GM19023 (cell line): ENCODE results near the gene FKBP8.
"Not testable (repeated sequence)": the region's sequence is repeated elsewhere in the genome, so short reads cannot be mapped to it uniquely, and the experiment has no call there.

Source experiments
- ATAC-seq: cut with Tn5 transposase; IDR thresholded peaks from one replicate; pipeline ENCODE4 v1.9.1; 2021; ENCODE audit warnings: mild to moderate bottlenecking, moderate library complexity; ENCODE audit not compliant: unreplicated experiment

FKBP8 gene

GRCh38 chr19:18559685-18560084 is 16.3 kb upstream of the FKBP8 start:
- ATAC-seq = no peak

- no peak for ATAC-seq
Observed at GRCh38 chr19:18558604-18559003, 15.2 kb upstream of the FKBP8 start.

DNA sequence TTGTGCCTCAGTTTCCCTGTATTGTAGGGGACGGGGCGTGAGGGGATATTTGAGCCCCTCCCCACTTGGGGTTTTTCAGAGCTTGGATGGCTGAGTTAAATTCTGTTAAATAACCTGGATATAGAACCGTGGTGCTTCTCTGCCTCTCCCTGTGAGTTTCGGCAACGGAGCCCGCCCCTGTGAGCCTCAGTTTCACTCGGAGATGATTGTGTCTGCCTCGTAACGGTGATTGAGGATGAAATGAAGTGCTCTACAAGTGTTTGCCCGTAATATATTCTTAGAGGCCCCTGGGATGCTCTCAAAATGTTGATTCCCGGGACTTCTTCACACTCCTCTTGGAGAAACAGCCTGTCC is 14.8 kb upstream of the FKBP8 start:
- no peak for ATAC-seq

DNA sequence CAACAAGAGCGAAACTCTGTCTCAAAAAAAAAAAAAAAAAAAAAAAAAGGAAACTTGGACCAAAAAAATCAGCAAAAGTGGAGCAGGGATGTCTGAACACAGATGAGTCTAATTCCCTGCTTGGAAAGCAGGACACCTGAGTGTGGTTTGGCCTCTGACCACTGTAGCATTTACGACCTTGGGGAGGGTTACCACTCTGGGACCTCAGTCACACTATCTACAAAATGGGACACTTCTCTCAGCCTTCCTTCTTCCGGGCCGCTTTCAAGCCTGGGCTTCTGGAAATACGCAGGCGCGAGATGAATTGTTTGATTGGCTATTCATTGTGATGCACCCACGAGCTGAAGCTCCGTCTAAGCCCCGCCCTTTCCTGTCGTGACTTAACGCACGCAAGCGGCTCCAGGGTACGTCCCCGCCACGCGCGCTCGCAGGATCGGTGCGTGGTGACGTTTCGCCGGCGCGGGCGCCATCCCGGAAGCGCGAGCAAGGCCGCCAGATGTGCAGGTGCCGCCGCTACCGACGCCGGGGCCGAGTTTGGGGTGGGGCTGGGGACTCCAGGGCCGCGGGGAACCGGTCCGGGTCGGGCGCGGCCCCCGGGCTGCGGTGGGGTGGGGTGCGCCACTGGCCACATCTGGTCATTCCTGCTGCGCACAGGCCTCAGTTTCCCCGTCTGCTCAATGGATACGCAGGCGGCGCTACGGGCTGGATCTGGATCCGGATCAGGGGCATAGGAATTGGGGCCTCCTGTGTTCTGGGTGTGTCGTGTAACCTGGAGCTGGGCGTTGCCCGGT is 14.2 kb upstream of the FKBP8 start, which contains the start of gene KXD1:
KXD1 (plus strand) TSS at position 460 of the 791 bp plus-strand sequence. CDS start 4,187 bp downstream, outside the sequence.
- ATAC-seq = peak; percentile 94

GRCh38 chr19:18551631-18552030 is 8.3 kb upstream of the FKBP8 start:
- no peak for ATAC-seq

DNA sequence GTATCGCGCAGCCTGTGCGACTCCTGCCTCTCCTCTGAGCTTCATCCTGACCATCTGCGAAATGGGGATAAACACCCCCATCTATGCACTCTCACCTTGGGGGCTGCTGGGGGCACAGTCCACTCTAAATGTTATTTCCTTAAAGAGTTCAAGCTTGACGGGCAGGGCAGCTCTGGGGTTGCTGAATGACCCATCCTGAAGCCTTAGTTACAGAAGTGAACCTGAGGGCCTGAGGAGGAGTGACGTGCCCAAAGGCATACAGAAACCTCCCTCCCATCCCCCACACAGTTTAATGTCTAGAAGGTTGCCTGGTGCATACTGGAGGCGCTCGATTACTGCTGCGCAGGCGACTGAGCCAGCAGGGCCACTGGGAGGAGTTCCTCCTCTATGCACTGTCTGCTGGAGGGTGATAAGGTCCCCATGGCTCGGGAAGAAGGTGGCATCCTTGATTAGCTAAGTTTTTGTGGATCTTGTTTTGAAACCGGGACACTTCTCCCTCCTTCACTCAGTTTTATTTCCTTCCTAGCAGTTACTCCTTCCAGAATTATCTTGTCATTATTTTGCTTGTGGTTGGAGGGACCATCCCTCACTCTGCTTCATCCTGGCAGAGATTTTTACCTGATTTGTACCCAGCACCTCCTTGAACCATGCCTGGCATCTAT is 572 bp upstream of the FKBP8 start:
- ATAC-seq = peak; percentile 47

DNA sequence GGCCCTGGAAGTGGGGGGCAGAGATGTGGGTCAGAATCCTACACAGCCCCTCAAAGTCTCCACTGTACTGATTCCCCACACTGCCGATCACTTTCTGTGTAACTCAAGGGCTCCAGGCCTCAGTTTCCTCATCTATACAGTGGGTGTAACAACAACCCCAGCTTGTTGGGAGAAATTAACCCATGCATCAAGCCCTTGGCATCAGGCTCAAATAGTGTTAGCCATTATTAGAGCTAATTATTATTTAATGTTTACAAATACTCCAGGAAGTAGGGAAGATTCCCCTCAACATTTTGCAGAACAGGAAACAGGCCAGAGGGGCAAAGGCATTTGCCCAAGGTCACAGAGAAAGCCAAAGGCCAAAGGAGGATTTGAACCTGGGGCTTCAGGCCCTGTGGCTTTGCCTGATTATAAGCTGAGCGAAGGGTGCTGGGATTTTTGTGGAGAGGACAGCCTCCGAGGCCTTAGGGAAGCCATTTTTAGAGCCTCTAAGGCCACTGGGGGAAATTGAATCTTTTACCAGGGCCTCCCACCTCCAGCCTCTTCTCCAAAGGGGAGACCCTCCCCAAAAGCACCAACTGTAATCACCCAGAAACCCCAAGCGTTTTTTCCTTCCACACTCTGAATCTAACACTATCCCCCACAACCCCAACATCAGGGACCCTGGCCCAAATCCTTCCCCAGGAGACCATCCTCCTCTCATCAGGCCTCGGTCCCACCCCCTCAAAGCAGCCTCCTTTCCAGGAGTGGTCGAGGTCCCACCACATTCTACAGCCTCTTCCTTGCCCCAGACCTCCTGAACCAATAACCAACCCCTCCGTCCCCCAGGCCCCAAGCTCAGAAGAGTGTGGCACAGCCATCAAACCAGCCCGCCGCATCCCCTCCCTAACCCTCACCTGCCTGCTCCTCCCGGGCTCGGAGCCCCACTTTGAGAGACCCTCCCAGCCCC is 1.1 kb downstream of the FKBP8 start:
- ATAC-seq = no peak

GRCh38 chr19:18541258-18541991 is 1.9 kb downstream of the FKBP8 start:
- no peak for ATAC-seq

GRCh38 chr19:18540200-18540599 is 3.2 kb downstream of the FKBP8 start:
- ATAC-seq = not testable (repeated sequence)

GRCh38 chr19:18539372-18539771 is 4.0 kb downstream of the FKBP8 start:
- ATAC-seq = no peak

DNA sequence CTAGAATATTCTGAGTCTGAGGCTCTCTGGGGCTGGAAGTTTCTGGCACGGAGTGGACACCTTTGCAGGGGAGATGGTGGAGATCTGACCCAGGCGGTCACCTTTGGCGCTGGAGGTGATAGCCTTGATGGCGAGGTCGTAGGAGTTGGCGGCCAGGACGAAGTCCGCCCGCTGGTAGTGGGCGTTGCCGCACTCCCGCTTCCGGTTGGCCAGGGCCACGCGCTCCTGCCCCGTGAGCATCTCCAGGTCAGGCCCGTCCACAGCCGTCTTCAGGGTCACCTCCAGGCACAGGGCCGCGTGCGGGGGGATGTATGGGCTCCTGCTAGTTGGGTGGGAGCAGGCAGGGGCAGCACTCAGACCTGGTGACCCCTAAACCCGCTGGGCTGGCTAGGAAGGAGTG is 5.3 kb downstream of the FKBP8 start:
- ATAC-seq = no peak

GRCh38 chr19:18537431-18537830 is 5.9 kb downstream of the FKBP8 start:
- no peak for ATAC-seq

DNA sequence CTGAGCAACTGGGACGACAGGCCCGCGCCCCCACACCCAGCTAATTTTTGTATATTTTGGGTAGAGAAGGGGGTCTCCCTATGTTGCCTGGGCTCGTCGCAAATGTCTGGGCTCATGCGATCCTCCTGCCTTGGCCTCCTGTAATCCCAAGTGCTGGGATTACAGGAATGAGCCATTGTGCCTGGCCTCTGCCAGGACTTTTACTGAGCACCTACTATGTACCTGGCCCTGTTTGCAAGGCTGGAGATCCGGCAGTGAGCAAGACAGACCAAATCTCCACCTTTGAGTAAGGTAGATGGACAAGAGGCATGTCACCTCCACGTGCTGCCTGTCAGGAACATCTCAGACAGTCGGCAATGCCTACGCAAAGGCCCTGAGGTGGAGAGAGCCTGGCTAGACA is 6.9 kb downstream of the FKBP8 start:
- ATAC-seq = no peak

DNA sequence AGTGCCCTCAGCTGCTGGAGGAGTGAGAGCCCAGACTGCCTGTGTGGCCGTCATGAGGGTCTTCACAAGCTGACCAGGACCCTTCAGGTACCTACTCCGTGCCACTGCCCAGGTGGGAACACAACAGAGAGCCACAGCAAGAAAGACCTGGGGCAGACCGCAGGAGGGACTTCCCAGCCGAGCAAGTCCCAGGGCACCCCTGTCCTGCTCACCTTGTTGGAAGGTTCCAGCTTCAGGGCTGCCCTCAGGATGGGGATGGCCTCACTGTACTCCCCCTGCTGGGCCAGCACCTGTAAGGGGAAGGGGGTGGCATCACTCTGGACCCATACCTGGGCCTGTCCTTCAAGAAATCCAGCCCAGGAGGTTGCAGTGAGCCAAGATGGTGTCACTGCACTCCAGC is 10.3 kb downstream of the FKBP8 start:
- ATAC-seq = no peak

DNA sequence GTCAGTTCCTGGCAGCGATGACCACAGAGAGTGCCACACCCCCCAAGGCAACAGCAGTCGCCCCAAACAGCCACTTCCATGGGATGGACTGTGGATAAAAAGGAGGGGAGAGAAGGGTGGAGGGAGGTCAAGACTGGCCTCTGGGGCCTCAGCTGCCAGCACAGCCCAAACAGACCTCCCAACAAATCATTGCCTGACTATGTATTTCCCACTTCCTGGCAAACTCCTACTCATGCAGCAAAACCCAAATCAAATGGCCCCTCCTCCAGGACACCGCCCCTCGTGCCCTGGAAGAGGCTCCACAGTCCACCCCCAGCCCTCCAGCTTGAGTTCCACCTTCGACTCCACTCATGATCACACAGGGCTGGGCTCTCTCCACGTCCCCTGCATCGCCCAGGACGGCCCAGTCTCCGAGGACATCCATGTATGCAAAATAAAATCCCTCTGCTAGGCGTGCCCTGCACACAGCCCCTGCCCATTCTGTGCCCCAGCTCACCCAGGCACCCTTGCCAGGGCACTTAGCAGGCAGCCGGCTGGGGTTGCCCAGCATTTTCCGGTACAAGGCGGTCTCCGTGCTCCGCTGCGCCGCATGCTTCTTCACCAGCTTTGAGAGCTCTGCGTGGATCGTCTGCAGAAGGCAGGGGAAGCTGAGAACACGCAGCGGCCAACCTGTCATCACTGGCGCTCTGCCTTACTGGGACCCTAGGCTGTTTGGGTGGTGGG is 11.0 kb downstream of the FKBP8 start:
- no peak for ATAC-seq

- no peak for ATAC-seq
Observed at GRCh38 chr19:18531485-18531884, 11.9 kb downstream of the FKBP8 start.

- no peak for ATAC-seq
Observed at GRCh38 chr19:18529782-18530181, 13.6 kb downstream of the FKBP8 start.

- no peak for ATAC-seq
Observed at GRCh38 chr19:18526316-18526715, 17.1 kb downstream of the FKBP8 start.

DNA sequence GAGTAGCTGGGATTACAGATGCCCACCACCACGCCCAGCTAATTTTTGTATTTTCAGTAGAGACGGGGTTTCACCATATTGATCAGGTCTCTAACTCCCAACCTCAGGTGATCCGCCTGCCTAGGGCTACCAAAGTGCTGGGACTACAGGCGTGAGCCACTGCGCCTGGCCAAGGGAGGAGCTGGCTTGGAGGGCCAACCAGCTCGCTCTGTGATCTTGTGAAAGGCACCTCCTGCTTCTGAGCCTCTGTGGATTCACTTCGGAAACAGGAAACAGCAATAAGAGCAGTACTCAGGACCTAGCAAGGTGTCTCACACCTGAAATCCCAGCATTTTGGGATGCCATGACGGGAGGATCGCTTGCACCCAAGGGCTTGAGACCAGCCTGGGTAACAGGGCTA is 19.5 kb downstream of the FKBP8 start:
- ATAC-seq = no peak

DNA sequence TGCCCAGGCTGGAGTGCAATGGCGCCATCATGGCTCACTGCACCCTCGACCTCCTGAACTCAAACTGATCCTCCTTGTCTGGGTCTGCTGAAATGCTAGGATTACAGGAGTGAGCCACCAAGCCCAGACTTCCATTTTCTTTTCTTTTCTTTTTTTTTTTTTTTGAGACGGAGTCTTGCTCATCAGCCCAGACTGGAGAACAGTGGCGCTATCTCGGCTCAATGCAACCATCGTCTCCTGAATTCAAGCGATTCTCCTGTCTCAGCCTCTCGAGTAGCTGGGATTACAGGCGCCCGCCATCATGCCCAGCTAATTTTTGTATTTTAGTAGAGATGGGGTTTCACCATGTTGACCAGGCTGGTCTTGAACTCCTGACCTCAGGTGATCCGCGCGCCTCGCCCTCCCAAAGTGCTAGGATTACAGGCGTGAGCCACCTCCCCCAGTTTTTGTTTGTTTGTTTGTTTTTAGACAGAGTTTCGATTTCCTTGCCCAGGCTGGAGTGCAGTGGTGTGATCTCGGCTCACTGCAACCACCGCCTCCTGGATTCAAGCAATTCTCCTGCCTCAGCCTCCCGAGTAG is 20.4 kb downstream of the FKBP8 start:
- ATAC-seq = not testable (repeated sequence)
